ENCODE results near the gene PLEKHM3.

- TF ChIP-seq ZNF274 (IDR thresholded peaks at IDR 0.05; ENCODE audit: low read length) (no peak), ZNF274 (tag by site-specific recombination; IDR thresholded peaks at IDR 0.05; ENCODE audit: borderline replicate concordance) (no peak), ZNF654 (tag by site-specific recombination; IDR thresholded peaks at IDR 0.05; ENCODE audit: low read depth) (no peak), OSR2 (tag by site-specific recombination; IDR thresholded peaks at IDR 0.05) (no peak), ZNF768 (tag by site-specific recombination; IDR thresholded peaks at IDR 0.05) (no peak), ZNF600 (tag by site-specific recombination; IDR thresholded peaks at IDR 0.05) (no peak)
- TF ChIP-seq, protein P1, sequence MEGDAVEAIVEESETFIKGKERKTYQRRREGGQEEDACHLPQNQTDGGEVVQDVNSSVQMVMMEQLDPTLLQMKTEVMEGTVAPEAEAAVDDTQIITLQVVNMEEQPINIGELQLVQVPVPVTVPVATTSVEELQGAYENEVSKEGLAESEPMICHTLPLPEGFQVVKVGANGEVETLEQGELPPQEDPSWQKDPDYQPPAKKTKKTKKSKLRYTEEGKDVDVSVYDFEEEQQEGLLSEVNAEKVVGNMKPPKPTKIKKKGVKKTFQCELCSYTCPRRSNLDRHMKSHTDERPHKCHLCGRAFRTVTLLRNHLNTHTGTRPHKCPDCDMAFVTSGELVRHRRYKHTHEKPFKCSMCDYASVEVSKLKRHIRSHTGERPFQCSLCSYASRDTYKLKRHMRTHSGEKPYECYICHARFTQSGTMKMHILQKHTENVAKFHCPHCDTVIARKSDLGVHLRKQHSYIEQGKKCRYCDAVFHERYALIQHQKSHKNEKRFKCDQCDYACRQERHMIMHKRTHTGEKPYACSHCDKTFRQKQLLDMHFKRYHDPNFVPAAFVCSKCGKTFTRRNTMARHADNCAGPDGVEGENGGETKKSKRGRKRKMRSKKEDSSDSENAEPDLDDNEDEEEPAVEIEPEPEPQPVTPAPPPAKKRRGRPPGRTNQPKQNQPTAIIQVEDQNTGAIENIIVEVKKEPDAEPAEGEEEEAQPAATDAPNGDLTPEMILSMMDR (tag by site-specific recombination; IDR thresholded peaks at IDR 0.05), result no peak
- TF ChIP-seq, protein P2, sequence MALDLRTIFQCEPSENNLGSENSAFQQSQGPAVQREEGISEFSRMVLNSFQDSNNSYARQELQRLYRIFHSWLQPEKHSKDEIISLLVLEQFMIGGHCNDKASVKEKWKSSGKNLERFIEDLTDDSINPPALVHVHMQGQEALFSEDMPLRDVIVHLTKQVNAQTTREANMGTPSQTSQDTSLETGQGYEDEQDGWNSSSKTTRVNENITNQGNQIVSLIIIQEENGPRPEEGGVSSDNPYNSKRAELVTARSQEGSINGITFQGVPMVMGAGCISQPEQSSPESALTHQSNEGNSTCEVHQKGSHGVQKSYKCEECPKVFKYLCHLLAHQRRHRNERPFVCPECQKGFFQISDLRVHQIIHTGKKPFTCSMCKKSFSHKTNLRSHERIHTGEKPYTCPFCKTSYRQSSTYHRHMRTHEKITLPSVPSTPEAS (tag by site-specific recombination; IDR thresholded peaks at IDR 0.05), result no peak
- TF ChIP-seq, protein P3, sequence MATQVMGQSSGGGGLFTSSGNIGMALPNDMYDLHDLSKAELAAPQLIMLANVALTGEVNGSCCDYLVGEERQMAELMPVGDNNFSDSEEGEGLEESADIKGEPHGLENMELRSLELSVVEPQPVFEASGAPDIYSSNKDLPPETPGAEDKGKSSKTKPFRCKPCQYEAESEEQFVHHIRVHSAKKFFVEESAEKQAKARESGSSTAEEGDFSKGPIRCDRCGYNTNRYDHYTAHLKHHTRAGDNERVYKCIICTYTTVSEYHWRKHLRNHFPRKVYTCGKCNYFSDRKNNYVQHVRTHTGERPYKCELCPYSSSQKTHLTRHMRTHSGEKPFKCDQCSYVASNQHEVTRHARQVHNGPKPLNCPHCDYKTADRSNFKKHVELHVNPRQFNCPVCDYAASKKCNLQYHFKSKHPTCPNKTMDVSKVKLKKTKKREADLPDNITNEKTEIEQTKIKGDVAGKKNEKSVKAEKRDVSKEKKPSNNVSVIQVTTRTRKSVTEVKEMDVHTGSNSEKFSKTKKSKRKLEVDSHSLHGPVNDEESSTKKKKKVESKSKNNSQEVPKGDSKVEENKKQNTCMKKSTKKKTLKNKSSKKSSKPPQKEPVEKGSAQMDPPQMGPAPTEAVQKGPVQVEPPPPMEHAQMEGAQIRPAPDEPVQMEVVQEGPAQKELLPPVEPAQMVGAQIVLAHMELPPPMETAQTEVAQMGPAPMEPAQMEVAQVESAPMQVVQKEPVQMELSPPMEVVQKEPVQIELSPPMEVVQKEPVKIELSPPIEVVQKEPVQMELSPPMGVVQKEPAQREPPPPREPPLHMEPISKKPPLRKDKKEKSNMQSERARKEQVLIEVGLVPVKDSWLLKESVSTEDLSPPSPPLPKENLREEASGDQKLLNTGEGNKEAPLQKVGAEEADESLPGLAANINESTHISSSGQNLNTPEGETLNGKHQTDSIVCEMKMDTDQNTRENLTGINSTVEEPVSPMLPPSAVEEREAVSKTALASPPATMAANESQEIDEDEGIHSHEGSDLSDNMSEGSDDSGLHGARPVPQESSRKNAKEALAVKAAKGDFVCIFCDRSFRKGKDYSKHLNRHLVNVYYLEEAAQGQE (tag by site-specific recombination; IDR thresholded peaks at IDR 0.05), result no peak
Measured at GRCh38 chr2:207951734-207952470, 73.4 kb downstream of the PLEKHM3 start.
